DMS153 treated with DMSO at 0.1 percent for 48 hours (cell line): ENCODE results near the gene GNB1L.

Source experiments
- DNase-seq: peaks from one replicate; lab custom pipeline; 2025; ENCODE audit not compliant: unreplicated experiment; lab: John Stamatoyannopoulos, UW

Gene GNB1L

GRCh38 chr22:19740586-19740985, 114.1 kb downstream of the GNB1L start:
- DNase-seq, result no peak

DNA sequence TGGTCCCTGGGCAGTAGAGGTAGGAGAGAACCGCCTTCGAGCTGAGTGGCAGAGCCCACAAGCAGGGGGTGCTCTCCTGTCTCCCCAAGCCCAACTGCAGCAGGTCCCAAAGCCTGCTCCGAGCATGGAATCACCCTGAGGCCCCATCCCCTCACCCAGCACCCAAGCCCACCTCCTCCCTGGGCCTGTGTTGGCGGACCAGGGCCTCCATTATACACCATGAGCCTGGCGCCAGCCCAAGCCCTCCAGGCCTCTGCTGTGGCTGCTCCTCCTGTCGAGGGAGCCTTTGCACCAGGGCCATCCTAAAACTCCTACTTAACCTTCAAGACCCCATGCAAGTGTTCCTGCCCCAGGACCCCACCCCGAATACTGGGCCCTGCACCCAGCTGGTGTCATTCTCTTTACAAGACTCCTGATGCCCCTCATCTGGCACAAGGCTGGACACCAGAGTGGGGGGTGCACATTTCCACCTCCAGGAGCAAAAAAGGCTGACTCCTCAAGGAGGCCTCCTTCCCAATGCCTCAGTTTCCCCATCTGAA, 114.7 kb downstream of the GNB1L start:
- DNase-seq, result no peak

GRCh38 chr22:19739448-19739895, 115.2 kb downstream of the GNB1L start:
- no peak for DNase-seq

GRCh38 chr22:19738664-19739447, 115.8 kb downstream of the GNB1L start:
- DNase-seq, result no peak

- no peak for DNase-seq
Observed at GRCh38 chr22:19737846-19738663, 116.6 kb downstream of the GNB1L start.

- DNase-seq, result no peak
Observed at GRCh38 chr22:19735665-19736510, 118.8 kb downstream of the GNB1L start.

- no peak for DNase-seq
Observed at GRCh38 chr22:19734837-19735382, 119.8 kb downstream of the GNB1L start.

- DNase-seq, result no peak
Observed at GRCh38 chr22:19734163-19734562, 120.5 kb downstream of the GNB1L start.

DNA sequence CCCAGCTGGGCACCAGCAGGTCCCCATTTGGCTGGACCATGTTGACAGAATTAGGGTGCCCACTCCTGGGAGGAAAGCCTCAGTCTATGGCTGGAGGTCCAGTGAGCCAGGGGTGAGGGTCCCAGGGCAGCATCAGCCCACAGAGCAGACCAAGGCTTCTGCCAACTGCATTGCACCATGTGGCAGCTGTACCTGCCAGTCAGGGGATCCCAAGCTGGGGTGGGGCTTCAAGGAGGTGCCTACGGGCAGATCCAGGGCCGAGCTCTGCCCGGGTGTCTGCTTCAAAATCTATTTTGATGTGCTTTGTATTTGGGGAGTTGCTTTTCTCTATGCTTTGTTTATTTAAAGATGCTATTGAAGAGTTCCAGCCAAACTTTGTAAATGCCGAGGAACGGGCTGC, 120.9 kb downstream of the GNB1L start:
- DNase-seq, result no peak
